ENCODE data around the gene MAP2K5.

The MAP2K5 gene

DNA sequence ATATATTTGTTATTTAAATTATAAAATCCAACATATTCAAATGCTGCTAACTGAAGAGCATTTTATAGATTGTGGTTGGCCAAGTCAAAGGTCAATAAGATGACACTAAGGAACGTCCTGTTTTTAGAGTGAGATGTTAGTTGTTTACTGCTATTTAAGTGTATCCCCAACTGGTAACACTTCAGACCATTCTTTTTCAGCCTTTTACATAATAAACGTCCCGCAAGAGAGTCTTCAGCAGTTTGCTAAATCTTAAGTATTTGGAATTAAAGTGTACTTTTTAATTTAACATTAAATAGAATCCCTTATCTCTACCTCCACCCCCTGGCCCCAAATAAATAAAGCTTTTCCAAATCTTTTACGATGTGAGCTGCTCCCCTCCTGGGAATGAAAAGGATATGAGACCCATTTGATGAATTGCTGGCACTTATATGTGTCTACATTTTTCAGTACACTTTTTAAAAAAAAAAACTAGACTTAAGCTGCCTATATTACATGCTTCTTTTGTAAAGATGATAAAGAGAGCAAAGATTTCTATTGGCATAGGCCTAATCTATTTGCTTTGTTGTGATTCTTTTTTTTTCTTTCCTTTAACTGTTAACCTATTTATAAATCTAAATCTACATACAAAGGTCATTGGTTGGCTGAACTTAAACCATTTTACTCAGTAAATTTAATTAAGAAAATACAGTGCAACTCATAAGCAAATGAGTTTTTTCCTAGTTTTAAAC lies 181.0 kb downstream of the MAP2K5 start:
- DNase-seq (ENCODE audit: low spot score) = no peak

DNA sequence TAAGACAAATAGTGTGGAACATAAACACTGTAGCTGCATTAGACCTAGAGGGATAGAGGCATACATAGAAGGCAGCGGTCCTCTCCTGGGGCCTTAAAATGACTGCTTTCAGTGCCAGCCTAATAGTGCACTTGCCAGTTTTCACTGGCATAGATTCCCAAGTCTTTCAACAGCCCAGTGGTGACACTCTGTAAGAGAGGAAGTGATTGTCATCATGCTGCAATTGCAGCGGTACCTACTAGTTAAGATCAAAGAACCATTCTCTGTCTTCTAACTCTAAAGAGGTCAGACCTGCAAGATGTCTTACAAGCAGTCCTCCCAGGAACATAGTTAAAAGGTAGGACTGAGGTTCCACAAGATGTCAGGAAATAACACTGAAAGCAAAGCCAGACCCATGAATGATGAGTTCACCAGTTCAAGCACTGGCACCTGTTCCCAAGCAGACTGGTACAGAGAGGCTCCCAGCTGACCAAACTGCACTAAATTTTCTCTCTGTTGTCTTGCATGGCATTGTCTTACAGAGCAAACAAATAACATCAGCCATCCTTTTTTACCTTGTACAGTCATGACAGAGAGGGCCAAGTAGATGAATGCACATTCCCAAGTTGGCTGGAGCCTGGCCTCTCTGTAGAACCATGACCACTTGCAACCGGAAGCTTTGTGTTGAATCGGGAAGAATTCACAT lies 182.3 kb downstream of the MAP2K5 start:
- DNase-seq (ENCODE audit: low spot score) = no peak

DNA sequence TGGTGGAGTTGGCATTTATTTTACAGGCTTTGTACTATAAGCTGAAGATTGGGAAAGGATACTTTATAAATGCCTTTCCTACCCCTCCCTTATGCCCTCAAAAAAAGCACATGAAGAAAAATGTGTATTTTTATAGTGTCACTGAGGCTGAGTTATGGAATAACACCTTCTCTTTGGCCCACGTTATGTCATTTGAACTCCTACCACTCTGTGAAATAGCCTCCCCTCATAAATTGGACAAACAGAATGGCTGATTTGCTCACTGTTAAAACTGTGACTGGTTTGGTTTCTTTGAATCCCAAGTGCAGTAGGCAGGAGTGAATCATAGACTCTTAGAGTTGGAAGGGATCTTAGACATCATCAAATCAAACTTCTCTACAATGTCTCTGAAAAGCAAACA lies 187.6 kb downstream of the MAP2K5 start:
- no peak for DNase-seq (ENCODE audit: low spot score)

DNA sequence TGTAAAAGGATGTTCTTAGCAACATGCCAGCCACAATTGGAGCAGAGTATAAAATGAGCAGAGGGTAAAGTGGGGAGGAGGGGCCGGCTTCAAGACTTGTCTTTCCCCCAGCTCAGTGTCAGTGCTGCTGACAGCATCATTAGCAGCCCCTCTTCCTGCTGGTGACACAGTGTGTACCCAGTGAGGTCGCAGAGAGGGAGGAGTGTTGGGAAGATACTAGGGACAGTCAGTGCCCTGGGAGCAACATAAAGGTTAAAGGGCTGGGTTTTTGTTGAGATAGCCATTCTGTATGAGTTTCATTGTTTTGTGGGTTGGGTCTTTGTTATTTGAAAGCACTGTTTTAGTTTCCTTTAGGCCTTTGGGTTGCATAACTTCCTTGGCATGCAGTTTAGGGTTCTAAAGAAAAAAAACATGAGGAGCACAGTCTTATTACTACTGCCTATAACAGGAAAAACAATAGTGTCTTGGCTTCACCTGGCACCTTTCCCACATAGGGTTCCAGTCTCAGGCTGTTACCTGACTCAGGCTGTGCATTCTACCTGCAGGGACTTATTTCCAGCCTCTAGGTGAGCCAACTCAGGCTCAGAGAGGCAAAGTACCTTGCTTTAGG lies 188.7 kb downstream of the MAP2K5 start:
- DNase-seq (ENCODE audit: low spot score) = no peak

DNA sequence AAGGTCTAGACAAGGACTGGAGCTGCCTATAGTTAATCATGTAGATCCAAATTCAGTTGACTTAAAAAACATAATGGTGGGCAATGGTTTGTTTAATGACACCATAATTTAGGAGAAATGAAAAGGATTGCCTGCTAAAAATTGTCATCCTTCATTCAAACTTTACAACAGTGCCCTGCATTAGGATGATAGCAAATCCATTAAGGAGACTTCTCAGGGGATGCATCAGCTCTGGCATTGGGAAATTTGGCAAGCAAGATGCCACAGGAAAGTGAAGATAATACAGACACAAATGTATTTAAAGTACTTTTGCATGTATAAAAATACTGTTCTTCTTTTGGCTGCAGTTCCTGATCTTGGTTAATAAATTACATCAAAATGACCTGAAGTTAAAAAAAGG lies 189.7 kb downstream of the MAP2K5 start:
- no peak for DNase-seq (ENCODE audit: low spot score)

DNA sequence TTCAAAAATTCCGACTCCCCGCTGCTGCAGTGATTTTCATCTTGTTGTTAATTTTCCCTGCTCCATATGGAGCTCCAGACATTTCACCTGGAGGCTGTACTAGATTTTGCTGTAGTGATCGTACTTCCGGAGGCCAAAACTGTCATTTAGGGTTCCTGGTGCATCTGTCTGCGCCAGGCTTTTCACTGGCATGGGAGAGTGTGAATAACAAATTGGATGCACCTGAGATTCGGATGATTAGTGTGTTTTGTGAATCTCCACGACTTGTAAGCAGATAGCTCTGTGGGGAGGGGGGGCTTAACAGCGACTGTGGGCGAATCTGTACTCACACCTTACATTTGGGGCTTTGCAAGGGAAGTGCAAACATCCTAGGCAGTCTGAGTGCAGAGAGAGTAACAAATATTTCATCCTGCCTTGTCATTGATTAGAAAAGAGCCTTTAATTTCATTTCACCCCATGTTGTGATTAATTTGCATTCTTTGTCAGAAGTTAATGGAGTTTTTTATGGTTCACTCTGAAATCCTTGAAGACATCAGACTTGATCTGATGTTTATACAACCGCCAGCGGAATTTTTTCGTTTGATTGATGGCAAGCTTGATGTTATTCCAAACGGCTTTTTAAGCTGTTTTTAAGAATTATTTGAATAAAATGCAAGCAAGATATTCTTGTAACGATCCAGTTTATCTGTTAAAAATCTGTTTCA lies 190.3 kb downstream of the MAP2K5 start:
- DNase-seq (ENCODE audit: low spot score) = no peak

DNA sequence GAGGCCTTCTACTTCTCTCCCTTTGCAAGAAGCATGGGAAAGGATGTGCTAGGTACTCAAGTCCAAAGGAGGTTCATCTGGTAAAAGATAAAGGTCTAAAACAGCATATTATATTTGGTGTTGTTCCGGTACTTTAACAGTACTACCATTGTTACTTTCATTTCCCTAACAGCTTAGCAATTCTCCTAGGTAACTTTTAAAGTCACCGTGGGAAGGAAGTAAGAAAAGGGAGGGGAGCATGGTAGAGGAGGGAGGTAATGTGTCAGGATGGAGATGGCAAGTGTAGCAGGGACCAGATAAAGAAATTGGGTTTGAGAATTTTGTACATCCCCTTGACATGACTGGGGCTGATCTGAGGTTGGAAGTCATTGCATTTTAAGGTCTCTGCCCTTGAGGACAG lies 193.4 kb downstream of the MAP2K5 start:
- DNase-seq (ENCODE audit: low spot score) = no peak

DNA sequence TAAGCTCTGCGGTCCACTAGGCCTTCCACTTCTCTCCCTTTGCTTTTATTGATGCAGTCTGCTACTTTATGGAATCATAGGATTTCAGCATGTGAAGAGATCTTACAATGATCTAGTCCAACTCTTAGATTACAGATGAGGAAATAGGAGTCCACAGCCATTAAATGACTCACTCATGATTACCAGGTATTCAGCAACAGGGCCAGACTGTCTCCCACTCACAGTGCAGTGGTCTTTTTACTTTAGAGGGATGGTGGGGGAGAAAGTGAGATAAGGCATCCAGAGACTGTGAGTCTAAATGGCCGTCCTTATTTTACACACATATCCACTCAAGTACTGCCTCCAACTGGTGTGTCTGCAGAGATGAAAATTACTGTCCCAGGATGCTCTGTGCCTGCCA lies 194.3 kb downstream of the MAP2K5 start:
- DNase-seq (ENCODE audit: low spot score) = no peak

DNA sequence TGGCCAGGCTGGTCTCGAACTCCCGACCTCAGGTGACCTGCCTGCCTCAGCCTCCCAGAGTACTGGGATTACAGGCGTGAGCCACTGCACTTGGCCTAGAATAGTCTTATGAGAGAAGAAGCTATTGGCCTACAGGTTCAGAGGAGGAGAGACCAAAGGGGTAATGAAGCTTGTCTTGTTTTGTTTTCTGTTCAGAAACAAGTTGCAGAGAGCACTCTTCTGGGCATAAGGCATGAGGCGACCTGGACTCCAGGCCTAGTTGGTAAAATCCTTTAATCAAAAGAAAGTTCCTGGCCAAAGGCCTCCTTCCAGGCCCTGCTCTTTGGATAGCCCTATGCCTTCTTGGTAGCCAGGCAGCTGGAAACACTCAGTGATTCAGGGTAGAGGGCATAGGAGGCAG lies 195.6 kb downstream of the MAP2K5 start:
- DNase-seq (ENCODE audit: low spot score) = no peak

DNA sequence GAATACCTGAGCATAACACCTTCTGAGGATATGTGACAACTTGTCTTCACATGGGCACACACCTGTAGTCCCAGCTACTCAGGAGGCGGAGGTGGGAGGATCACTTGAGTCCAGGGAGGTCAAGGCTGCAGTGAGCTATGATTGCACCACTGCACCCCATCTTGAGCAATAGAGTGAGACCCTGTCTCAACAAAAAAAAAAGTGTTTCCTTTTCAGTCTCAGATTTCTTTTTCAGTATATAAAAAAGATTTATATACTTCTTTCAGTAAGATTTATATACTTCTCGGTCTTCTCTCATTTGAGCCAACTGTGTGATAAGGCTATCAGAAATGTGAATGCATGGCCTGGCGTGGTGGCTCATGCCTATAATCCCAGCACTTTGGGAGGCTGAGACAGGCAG lies 197.9 kb downstream of the MAP2K5 start:
- no peak for DNase-seq (ENCODE audit: low spot score)

DNA sequence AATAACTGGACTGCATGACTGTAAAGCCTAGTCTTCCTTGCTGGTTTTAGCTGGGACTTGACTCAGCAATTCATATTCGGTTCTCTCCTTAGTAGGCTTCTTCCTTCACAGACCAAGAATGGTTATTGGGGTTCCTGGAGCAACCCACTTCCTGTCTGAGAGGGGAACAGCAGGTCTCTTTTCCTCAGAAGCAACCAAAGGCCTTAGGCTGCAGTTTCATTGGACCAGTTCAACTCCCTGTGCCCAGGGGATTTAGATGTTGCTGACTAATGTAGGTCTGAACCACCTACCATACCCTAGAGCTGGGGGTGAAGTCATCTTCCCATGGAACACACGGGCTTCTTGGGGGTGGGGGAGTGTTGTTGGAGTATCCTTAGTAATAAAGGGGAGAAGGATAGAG lies 198.8 kb downstream of the MAP2K5 start:
- no peak for DNase-seq (ENCODE audit: low spot score)

DNA sequence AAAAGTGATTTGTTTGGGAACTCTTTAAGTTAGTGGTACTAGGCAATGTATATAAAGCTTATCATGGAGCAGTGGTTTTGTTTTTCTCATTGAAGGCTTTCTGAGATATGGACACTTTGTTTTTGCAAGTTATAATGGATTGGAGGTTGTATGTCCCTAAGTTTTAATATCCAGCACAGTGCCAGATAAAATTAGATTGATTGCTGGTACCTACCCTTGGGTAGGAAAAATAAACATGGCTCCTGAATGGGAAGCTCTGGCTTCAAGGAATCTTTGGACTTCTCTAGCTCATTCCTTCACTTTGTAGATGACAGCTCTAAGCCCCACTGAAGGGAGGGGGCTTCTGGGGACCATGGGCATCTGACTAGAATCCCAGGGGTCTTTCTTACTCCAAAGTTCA lies 201.1 kb downstream of the MAP2K5 start:
- DNase-seq (ENCODE audit: low spot score) = no peak

DNA sequence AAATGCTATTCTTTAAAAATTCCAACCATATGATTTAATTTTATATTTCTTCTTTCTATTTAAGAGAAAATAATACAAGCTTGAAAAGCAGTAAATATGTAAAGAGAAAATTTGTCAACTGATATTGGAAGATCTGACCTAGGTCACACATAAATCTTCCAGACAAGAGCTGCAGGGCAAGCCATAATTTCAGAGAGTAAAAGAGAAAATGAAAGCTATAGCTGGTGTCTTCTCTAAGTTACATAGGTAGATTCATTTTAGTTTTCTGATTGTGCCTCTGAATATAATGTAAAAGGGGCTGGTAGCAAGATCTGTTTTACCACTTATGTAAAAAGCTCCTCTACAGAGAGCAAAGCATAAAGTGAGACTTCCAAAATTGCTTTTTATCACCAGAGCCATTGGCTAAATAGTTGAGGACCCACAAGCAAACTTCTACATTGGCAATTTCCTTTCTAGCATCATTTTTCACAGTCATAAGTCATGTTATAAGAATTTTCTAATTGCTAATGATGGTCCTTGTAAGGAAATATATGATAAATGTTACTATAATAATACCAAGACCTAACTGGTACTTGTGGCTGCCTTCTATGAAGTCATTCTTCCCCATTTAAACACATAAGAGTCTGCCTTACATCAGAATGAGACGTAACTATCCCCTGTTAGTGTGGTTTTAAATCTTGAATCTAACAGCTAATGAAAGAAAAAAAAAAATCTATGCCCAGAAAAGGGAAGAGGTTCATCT lies 202.0 kb downstream of the MAP2K5 start:
- no peak for DNase-seq (ENCODE audit: low spot score)

DNA sequence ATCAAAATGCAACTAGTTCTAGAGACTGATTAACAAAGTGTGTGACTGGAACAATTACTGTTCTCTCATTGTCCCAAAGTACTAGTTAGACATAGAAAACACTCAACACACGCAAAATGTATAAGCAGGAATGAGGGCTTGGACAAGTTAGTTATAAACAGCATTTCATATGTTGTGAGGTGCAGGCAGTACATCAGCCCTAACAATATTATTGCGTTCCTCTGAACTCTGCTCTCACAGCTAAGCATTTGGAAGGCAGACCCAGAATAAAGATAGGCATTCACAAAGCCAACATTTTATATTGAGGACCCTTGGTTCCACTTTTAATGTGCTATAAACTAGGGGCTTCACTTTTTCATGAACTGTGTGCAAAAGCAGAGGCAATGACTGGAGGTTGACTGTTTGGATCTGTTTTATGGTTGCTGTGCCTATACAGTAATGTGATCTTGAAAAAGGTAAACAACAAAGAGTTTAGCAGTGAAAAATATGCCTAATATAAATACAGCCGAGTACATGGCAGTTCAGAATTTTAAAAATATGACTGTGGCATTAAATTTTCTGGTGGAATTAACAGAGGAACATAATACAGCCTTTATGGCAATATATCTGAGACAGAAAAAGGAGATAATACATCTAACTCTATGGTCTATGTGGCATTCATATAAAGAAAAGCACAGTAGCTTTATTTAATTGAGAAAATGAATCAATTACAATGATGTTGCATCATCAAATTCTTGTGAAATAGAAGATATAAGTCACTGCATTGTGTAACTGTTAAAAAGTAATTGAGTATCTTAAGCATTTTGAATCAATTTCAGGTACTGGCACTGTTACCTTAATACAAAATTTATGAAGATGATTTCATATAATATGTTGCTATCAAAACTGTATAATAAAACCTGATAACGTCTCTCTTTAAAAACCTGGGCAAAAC lies 202.8 kb downstream of the MAP2K5 start:
- DNase-seq (ENCODE audit: low spot score) = no peak

DNA sequence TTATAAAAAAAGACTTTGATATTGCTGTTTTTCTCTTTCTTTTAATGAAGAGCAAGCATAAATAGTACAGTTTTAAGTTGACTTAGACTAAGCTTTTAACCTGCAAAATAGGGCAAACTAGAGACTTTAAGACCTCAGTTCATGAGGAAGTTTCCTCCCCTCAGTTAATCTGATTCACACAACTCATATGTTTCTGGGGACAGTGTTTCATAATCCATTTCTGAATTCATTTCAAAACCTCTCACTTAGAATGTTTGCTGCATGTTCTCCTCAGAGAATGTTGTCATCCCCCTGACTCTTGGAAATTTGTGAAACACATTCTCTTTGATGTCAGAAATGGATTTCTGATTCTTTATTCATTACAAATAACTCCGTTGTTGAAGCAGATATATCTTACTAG lies 203.5 kb downstream of the MAP2K5 start:
- DNase-seq (ENCODE audit: low spot score) = no peak

DNA sequence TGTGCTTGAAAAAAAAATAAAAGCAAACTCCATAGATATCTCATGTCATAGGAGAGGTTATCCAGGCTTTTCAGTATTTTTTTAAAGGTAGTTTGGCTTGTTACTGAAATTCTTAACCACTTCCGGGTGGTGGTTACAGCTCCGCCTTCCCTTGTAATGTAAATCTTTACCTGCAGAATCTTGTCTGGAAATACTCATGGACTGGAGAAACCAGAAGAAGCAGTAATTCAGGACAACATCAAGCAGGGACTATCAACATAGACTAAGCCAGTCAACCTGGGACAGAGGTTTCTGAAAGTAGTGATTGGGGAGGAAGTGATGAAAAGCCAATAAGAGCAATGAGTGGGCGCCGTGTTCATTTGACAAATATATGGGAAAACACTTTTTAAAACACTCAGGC lies 203.9 kb downstream of the MAP2K5 start:
- DNase-seq (ENCODE audit: low spot score) = no peak

DNA sequence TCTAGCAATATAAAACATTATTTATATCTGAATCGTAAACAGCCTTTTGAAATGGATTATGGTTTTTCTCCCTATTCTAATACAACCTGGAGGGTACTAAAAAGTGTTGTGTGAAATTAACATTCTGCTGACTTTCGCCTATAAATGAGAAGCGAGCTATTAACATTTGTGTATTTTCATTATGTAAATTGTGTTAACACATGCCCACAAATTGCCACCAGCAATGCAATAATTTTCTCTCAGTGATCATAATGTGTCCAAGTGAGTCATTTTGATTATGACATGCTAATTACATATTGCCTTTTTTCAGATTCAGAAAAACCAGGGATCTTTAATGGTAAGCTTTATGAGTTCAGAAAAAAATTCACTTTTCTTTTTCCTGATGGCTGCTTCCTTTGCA lies 205.4 kb downstream of the MAP2K5 start:
- DNase-seq (ENCODE audit: low spot score) = no peak

DNA sequence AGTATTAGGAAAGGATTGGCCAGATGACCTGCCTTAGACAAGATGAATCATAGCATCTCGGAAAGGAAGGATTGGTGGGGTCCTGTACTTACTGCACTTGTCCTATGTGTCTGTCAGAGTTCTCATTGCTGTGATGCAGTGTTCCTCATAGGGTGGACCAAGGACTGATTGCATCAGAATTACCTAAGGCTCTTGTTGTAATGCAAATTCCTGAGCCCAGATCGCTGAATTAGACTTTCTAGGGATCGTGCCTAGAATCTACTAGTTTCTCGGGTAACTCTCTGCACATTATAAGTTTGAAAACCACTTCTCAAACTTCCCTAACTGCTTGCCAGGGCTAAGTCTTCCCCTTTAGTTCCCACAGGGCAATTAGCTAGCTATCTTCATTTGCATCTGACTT lies 207.9 kb downstream of the MAP2K5 start:
- DNase-seq (ENCODE audit: low spot score) = no peak

DNA sequence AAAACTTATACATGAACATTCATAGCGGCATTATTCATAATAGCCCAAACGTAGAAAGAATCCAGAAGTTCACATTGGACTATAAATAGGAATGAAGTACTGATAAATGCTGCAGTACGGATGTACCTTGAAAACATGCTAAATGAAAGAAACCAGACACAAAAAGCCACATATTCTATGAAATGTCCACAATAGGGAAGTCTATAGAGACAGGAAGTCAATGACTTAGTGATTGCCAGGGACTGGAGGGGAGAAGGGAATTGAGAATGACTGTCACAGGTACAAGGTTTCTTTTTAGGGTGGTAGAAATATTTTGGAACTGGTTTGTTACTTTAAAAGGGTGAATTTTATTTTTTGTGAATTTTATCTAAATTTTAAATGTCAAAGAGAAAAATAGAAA lies 211.4 kb downstream of the MAP2K5 start:
- DNase-seq (ENCODE audit: low spot score) = no peak

DNA sequence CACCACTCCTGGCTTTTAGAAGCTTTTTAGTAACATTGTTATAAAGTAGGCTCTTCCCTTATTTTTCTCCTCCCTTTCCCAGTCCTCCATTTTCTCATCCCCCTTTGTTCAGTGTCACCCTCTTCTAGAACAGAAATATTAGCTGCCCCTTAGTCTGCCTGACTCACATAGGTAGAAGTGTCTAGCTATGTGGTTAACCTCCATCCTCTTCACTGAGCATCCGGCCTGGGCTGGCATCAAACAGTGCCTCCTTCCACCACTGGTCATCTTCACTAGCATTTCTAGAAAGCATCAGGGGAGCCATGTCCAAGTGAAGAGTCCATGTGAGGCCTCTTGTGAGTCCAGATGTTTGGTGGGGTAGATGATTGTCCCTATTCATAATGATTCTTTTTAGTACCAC lies 212.8 kb downstream of the MAP2K5 start:
- no peak for DNase-seq (ENCODE audit: low spot score)

DNA sequence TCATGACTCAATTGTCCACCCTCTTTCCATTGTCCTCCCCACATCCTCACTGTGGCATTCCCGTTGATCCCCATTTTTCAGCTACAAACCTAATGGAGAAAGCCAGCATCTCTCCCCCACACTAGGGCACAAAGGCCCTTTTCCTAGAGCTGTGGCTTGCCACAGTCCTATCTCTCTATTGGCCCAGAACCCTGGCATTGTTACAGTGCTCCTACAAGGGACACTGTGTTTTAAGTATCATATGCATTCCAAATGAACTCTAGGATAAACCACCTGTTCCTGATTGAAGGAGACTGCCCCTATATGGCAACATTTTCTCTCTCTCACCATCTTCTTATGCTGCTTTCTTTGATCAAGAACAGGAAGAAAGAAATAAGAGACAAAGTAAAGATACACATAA lies 213.4 kb downstream of the MAP2K5 start:
- no peak for DNase-seq (ENCODE audit: low spot score)
